ENCODE data around the gene TMEM63C. TPM values are rescaled to one million over a fixed set of nuclear protein-coding genes. Genes with fewer than 3 reads are reported as not detected.

Gene TMEM63C
- total and polyA plus RNA-seq, 2 donors (not counting 1 experiment from before 2014, with no cell fraction given): 0.63 to 3.2 TPM

DNA sequence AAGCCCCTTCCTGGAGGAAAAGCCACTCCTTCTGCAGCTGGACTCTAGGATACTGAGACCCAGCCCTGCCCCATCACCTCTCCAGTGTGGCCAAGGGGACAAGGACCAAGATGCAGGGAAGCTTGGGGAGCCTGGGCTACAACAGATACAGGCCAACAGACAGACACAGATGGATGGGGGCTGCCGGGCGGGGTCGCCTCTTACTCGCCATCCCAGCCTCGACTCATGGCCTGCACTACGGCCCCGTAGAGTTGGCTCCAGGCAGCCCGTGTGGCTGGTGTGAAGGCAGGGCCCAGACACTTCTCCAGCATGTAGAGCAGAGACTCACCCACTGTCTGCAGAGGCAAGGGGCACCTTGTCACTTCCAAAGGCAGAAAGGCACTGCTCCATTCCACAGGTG is 84.7 kb downstream of the TMEM63C start:
- H3K27ac Mint-ChIP-seq: no peak overlapping the region
- Histone ChIP-seq H3K9me3 (ENCODE audit: control extremely low read depth in 1 of 3, control insufficient read depth in 2 of 3, insufficient read depth in 1 of 3, low read length in 2 of 3) (peaks cover 0 to 11% (median 0%) of the 10 kb centered on the region in 3 donors), H3K4me3 (ENCODE audit: control extremely low read depth in 1 of 5, extremely low read depth in 1 of 5, insufficient read depth in 1 of 5, low read depth in 2 of 5, low read length in 4 of 5) (no peak overlapping the region), H4K20me1 (ENCODE audit: control insufficient read depth, insufficient read depth, low read length, poor library complexity, severe bottlenecking) (no peaks in the 10 kb centered on the region), H3K9ac (ENCODE audit: low read length) (no peak overlapping the region), H3K4me2 (replicated peaks; ENCODE audit: low read depth, low read length, poor library complexity, severe bottlenecking) (no peak overlapping the region), H3K27me3 (replicated peaks in 1 of 4; ENCODE audit: control extremely low read depth in 1 of 4, control insufficient read depth in 3 of 4, insufficient read depth in 4 of 4, low read length in 3 of 4) (peaks cover 0 to 30% (median 6%) of the 10 kb centered on the region in 4 experiments), H3K27ac (ENCODE audit: low read length in 2 of 2) (no peak overlapping the region), H3K79me2 (ENCODE audit: control insufficient read depth, insufficient read depth, low read length) (no peaks in the 10 kb centered on the region), H3K36me3 (replicated peaks in 1 of 2; ENCODE audit: control extremely low read depth in 1 of 2, control insufficient read depth in 1 of 2, extremely low read depth in 1 of 2, insufficient read depth in 2 of 2, low read length in 1 of 2) (no peaks in the 10 kb centered on the region), H2AFZ (ENCODE audit: insufficient read depth, low read depth, low read length, poor library complexity, severe bottlenecking) (no peak overlapping the region), H3K4me1 (ENCODE audit: control insufficient read depth in 2 of 2, insufficient read depth in 2 of 2, low read length in 2 of 2) (peaks cover 5 to 9% of the 10 kb centered on the region in 2 donors)
- H3K9me3 Mint-ChIP-seq (ENCODE audit: insufficient read depth): no peaks in the 10 kb centered on the region
- ATAC-seq (ENCODE audit: low read depth) (no peak), DNase-seq (no peak)
- WGBS (ENCODE audit: insufficient coverage): 95% methylated on average over 8 of the region's 8 CpGs
- no peak overlapping the region for H3K4me3 Mint-ChIP-seq
- ChIA-PET CTCF (no interaction called here), POLR2A (no interaction called here)
- TF ChIP-seq, protein P1, sequence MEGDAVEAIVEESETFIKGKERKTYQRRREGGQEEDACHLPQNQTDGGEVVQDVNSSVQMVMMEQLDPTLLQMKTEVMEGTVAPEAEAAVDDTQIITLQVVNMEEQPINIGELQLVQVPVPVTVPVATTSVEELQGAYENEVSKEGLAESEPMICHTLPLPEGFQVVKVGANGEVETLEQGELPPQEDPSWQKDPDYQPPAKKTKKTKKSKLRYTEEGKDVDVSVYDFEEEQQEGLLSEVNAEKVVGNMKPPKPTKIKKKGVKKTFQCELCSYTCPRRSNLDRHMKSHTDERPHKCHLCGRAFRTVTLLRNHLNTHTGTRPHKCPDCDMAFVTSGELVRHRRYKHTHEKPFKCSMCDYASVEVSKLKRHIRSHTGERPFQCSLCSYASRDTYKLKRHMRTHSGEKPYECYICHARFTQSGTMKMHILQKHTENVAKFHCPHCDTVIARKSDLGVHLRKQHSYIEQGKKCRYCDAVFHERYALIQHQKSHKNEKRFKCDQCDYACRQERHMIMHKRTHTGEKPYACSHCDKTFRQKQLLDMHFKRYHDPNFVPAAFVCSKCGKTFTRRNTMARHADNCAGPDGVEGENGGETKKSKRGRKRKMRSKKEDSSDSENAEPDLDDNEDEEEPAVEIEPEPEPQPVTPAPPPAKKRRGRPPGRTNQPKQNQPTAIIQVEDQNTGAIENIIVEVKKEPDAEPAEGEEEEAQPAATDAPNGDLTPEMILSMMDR (IDR thresholded peaks at IDR 0.05): no peak
- TF ChIP-seq EZH2 (IDR thresholded peaks at IDR 0.05; ENCODE audit: borderline replicate concordance, insufficient read depth, low read depth, low read length, poor library complexity, severe bottlenecking): no peak
- H3K27me3 Mint-ChIP-seq: peaks cover 23% of the 10 kb centered on the region
- H3K4me1 Mint-ChIP-seq: peaks cover 13% of the 10 kb centered on the region
- intact Hi-C loops (cut with micrococcal nuclease): no loop called here

DNA sequence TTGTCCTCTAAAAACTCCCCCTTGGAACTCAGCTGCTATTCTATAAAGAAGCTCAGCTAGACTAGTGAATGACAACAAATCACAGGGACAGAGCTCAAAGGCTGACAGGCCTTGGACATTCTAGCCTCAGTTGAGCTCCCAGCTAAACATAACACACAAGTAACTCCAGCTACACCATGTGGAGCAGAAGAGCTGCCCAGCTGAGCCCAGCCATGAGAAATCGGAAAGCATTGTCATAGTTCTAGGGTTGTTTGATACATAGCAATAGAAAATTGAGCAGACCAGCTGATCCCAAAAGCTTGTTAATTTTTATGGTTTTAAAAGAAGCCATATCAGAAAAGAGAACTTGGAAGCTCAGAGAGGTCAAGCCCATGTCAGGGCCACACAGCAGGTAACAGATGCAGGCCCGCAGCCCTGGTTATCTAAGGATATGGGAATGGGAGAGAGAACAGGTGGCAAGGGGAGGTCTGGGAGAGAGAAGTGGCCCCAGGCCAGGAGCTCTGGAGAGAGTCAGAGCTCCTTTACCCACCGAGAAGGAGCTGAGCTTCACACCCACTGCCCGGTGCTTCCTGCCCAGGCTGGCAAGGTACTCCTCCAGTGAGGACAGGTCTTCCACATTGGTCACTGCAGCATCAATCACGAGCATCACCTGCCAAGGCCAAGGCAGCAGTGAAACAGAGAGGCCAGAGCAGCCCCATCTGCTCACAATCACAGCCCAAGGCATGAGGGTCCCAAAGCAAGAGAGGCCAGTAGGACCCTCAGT is 86.5 kb downstream of the TMEM63C start:
- Mint-ChIP-seq H3K27ac (no peak overlapping the region), H3K4me1 (peaks cover 15% of the 10 kb centered on the region), H3K9me3 (ENCODE audit: insufficient read depth) (no peaks in the 10 kb centered on the region), H3K27me3 (peaks cover 33% of the 10 kb centered on the region), H3K4me3 (no peak overlapping the region)
- intact Hi-C loops (cut with micrococcal nuclease): no loop called here
- Histone ChIP-seq H3K79me2 (ENCODE audit: control insufficient read depth, insufficient read depth, low read length) (no peaks in the 10 kb centered on the region), H3K4me3 (ENCODE audit: control extremely low read depth in 1 of 5, extremely low read depth in 1 of 5, insufficient read depth in 1 of 5, low read depth in 2 of 5, low read length in 4 of 5) (no peak overlapping the region), H3K27me3 (replicated peaks in 1 of 4; ENCODE audit: control extremely low read depth in 1 of 4, control insufficient read depth in 3 of 4, insufficient read depth in 4 of 4, low read length in 3 of 4) (peaks cover 0 to 41% (median 8%) of the 10 kb centered on the region in 4 experiments), H2AFZ (ENCODE audit: insufficient read depth, low read depth, low read length, poor library complexity, severe bottlenecking) (no peak overlapping the region), H3K36me3 (replicated peaks in 1 of 2; ENCODE audit: control extremely low read depth in 1 of 2, control insufficient read depth in 1 of 2, extremely low read depth in 1 of 2, insufficient read depth in 2 of 2, low read length in 1 of 2) (no peaks in the 10 kb centered on the region), H3K9me3 (ENCODE audit: control extremely low read depth in 1 of 3, control insufficient read depth in 2 of 3, insufficient read depth in 1 of 3, low read length in 2 of 3) (peaks cover 0 to 11% (median 0%) of the 10 kb centered on the region in 3 donors), H3K27ac (ENCODE audit: low read length in 2 of 2) (no peak overlapping the region), H3K9ac (ENCODE audit: low read length) (no peak overlapping the region), H3K4me1 (ENCODE audit: control insufficient read depth in 2 of 2, insufficient read depth in 2 of 2, low read length in 2 of 2) (peaks cover 5 to 10% of the 10 kb centered on the region in 2 donors), H4K20me1 (ENCODE audit: control insufficient read depth, insufficient read depth, low read length, poor library complexity, severe bottlenecking) (no peaks in the 10 kb centered on the region), H3K4me2 (replicated peaks; ENCODE audit: low read depth, low read length, poor library complexity, severe bottlenecking) (no peak overlapping the region)
- no peak for TF ChIP-seq EZH2 (IDR thresholded peaks at IDR 0.05; ENCODE audit: borderline replicate concordance, insufficient read depth, low read depth, low read length, poor library complexity, severe bottlenecking)
- ChIA-PET CTCF (no interaction called here), POLR2A (no interaction called here)
- no peak for DNase-seq
- ATAC-seq (ENCODE audit: low read depth): no peak
- 93% methylated on average over 4 of the region's 5 CpGs for WGBS (ENCODE audit: insufficient coverage)
